Astrocyte (in vitro differentiated cells and primary cell): ENCODE results near the gene CHN2. TPM values are rescaled to one million over a fixed set of nuclear protein-coding genes. Genes with fewer than 3 reads are reported as not detected.

Experiments
- DNase-seq: peaks from one replicate; pipeline ENCODE4 v3.0.0-alpha.2; 2010; ENCODE audit warnings: low read depth
- FAIRE-seq: peaks from 2 replicates; lab custom pipeline; 2011; peaks lifted over from hg19 to GRCh38; lab: Jason Lieb, UNC
- H2AFZ ChIP-seq: 2 replicates; pipeline ENCODE4 v1.6.0; 2012; ENCODE audit warnings: low read depth, low read length, inconsistent platforms
- H3K27ac ChIP-seq: 2 replicates; pipeline ENCODE4 v1.5.1; 2011; ENCODE audit warnings: low read depth, low read length, inconsistent platforms
- H3K27me3 ChIP-seq: 2 replicates; pipeline ENCODE4 v1.6.0; 2011; ENCODE audit warnings: low read length, inconsistent platforms; ENCODE audit not compliant: insufficient read depth
- H3K36me3 ChIP-seq: 2 replicates; pipeline ENCODE4 v1.5.1; 2011; ENCODE audit warnings: low read length, inconsistent platforms; ENCODE audit not compliant: insufficient read depth
- H3K4me1 ChIP-seq: 2 replicates; pipeline ENCODE4 v1.5.1; 2011; ENCODE audit warnings: low read length, inconsistent platforms; ENCODE audit not compliant: insufficient read depth
- H3K4me2 ChIP-seq: 2 replicates; pipeline ENCODE4 v1.6.0; 2012; ENCODE audit warnings: low read length, inconsistent platforms
- H3K4me3 ChIP-seq: 2 replicates; pipeline ENCODE4 v1.5.1; 2011; ENCODE audit warnings: low read depth, mild to moderate bottlenecking, low read length, inconsistent platforms; ENCODE audit not compliant: insufficient read depth
- H3K79me2 ChIP-seq: 2 replicates; pipeline ENCODE4 v1.6.0; 2012; ENCODE audit warnings: mild to moderate bottlenecking, low read length, inconsistent platforms; ENCODE audit not compliant: insufficient read depth
- H3K9ac ChIP-seq: 2 replicates; pipeline ENCODE4 v1.6.0; 2012; ENCODE audit warnings: mild to moderate bottlenecking, low read length, inconsistent platforms
- H3K9me3 ChIP-seq: 2 replicates; pipeline ENCODE4 v1.5.1; 2012; ENCODE audit warnings: low read depth, mild to moderate bottlenecking, low read length, inconsistent platforms; ENCODE audit not compliant: insufficient read depth
- H4K20me1 ChIP-seq: 2 replicates; pipeline ENCODE4 v1.6.0; 2012; ENCODE audit warnings: low read length, inconsistent platforms; ENCODE audit not compliant: insufficient read depth
- H3K27ac Mint-ChIP-seq: one replicate; pipeline ENCODE4 v1.8.0; 2021; ENCODE audit warnings: mild to moderate bottlenecking, mixed read lengths; ENCODE audit not compliant: unreplicated experiment
- H3K27me3 Mint-ChIP-seq: one replicate; pipeline ENCODE4 v1.8.0; 2021; ENCODE audit warnings: low read depth, mixed read lengths; ENCODE audit not compliant: unreplicated experiment
- H3K36me3 Mint-ChIP-seq: one replicate; pipeline ENCODE4 v1.8.0; 2021; ENCODE audit warnings: low read depth, mixed read lengths; ENCODE audit not compliant: unreplicated experiment
- H3K4me1 Mint-ChIP-seq: one replicate; pipeline ENCODE4 v1.8.0; 2021; ENCODE audit warnings: low read depth, mixed read lengths; ENCODE audit not compliant: unreplicated experiment
- H3K4me3 Mint-ChIP-seq: one replicate; pipeline ENCODE4 v1.8.0; 2021; ENCODE audit warnings: mild to moderate bottlenecking, moderate library complexity, mixed read lengths; ENCODE audit not compliant: unreplicated experiment
- H3K9me3 Mint-ChIP-seq: one replicate; pipeline ENCODE4 v1.8.0; 2021; ENCODE audit warnings: mild to moderate bottlenecking, mixed read lengths; ENCODE audit not compliant: unreplicated experiment
- CTCF ChIP-seq: IDR thresholded peaks from 2 replicates; pipeline ENCODE4 v1.5.1; 2011; ENCODE audit warnings: low read depth, mild to moderate bottlenecking, inconsistent platforms, low read length, moderate library complexity; ENCODE audit not compliant: insufficient read depth
- EZH2 ChIP-seq: IDR thresholded peaks from 2 replicates; pipeline ENCODE4 v1.6.1; 2012; ENCODE audit warnings: mild to moderate bottlenecking, low read length, inconsistent platforms; ENCODE audit not compliant: insufficient read depth
- total RNA-seq: library from RNA; stranded (reverse); gene quantifications from 2 replicates; pipeline ENCODE4 v1.2.1, GENCODE V29; 2021

The CHN2 gene
- total RNA-seq, 1 donor from 2014 or later = 2.5 TPM

DNA sequence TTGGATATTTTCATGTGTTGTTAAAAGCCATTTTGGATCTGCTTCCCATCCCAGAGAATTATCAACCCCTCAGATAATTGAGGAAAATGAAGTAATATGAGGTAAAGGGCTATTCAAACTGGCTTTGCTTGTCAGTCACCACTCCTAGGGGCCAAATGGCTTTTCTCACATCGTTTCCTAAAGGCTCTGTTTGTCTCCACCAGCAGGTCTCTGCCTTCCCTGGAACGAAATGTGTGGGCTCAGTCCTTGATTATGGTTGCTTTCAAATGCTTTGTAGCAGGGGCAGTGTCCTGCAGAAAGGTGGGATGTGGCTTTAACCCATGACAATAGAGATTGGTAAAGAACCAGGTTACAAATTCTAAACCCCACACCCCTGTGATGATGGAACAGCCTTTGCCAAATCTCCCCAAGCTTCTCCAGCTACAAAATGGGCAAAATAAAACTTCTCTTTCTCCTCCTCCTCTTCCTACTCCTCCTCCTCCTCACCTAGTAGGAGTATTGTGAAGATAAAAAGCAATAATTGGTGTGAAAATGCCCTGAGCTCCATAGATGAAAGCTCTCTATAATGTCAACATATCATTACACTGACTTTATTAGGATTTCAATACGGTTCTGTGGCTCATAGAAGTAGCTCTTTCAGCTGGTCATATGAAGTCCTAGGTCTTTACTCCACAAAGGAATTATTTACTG lies 127.6 kb downstream of the CHN2 start:
- Histone ChIP-seq H3K27me3 (peaks cover 20% of the 10 kb centered on the region), H2AFZ (no peak overlapping the region), H4K20me1 (no peaks in the 10 kb centered on the region), H3K4me3 (no peak overlapping the region), H3K36me3 (no peaks in the 10 kb centered on the region), H3K79me2 (no peaks in the 10 kb centered on the region), H3K9me3 (no peaks in the 10 kb centered on the region), H3K4me1 (no peaks in the 10 kb centered on the region), H3K4me2 (no peak overlapping the region), H3K9ac (no peak overlapping the region), H3K27ac (no peak overlapping the region)
- no peak for FAIRE-seq
- Mint-ChIP-seq H3K27me3 (peaks cover 12% of the 10 kb centered on the region), H3K27ac (no peak overlapping the region), H3K36me3 (no peaks in the 10 kb centered on the region), H3K4me1 (no peaks in the 10 kb centered on the region), H3K4me3 (no peak overlapping the region), H3K9me3 (no peaks in the 10 kb centered on the region)
- DNase-seq = no peak
- TF ChIP-seq EZH2 = no peak
- TF ChIP-seq CTCF = no peak

GRCh38 chr7:29325476-29325875 lies 130.9 kb downstream of the CHN2 start:
- peaks cover 9% of the 10 kb centered on the region for H3K27me3 ChIP-seq
- no peaks in the 10 kb centered on the region for H4K20me1 ChIP-seq
- Mint-ChIP-seq H3K27ac (no peak overlapping the region), H3K27me3 (peaks cover 7% of the 10 kb centered on the region), H3K9me3 (no peaks in the 10 kb centered on the region), H3K4me1 (peaks cover 10% of the 10 kb centered on the region), H3K36me3 (no peaks in the 10 kb centered on the region), H3K4me3 (no peak overlapping the region)
- H3K27ac ChIP-seq = no peak overlapping the region
- no peak overlapping the region for H2AFZ ChIP-seq
- DNase-seq (no peak), FAIRE-seq (no peak)
- no peaks in the 10 kb centered on the region for H3K4me1 ChIP-seq
- H3K4me2 ChIP-seq = no peak overlapping the region
- H3K9ac ChIP-seq = no peak overlapping the region
- H3K9me3 ChIP-seq = no peaks in the 10 kb centered on the region
- H3K36me3 ChIP-seq = no peaks in the 10 kb centered on the region
- no peak overlapping the region for H3K4me3 ChIP-seq
- TF ChIP-seq EZH2 = no peak
- H3K79me2 ChIP-seq = no peaks in the 10 kb centered on the region

DNA sequence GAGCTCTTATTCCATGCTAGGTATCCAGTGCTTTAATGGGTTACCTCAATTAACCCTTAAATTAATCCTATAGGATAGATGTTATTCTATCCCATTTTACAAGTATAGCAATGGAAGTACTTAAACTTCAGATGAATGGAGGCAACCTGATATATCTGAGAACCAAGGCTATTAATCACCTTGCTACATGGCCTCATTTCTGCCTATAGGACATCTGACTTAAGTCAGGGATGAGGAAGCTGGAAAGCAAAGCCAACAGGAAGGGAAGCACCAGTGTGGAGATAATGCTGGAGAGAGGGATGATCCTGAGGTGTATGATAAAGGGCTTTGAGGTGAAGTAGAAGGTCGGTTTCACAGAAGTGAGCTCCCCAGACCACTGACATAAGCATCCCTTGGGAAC lies 132.3 kb downstream of the CHN2 start:
- peaks cover 10% of the 10 kb centered on the region for H3K4me1 Mint-ChIP-seq

More for the DNA sequence above, 132.3 kb downstream of the CHN2 start:
- Histone ChIP-seq H3K9ac (no peak overlapping the region), H3K4me1 (no peaks in the 10 kb centered on the region), H2AFZ (no peak overlapping the region), H3K4me3 (no peak overlapping the region), H3K79me2 (no peaks in the 10 kb centered on the region), H3K27ac (no peak overlapping the region), H3K36me3 (no peaks in the 10 kb centered on the region), H3K27me3 (peaks cover 5% of the 10 kb centered on the region), H3K9me3 (no peaks in the 10 kb centered on the region), H4K20me1 (no peaks in the 10 kb centered on the region), H3K4me2 (no peak overlapping the region)
- DNase-seq (no peak), FAIRE-seq (no peak)
- Mint-ChIP-seq H3K4me3 (no peak overlapping the region), H3K36me3 (peaks cover 1% of the 10 kb centered on the region), H3K27me3 (peaks cover 9% of the 10 kb centered on the region), H3K9me3 (no peaks in the 10 kb centered on the region), H3K27ac (no peak overlapping the region)
- TF ChIP-seq EZH2 = no peak
- no peak for TF ChIP-seq CTCF
